Loucy (cell line): ENCODE data around the gene PNPLA7.
A peak's percentile ranks its signal among the peaks of the same experiment; 100 is the strongest.
"Not testable (repeated sequence)": the region's sequence is repeated elsewhere in the genome, so short reads cannot be mapped to it uniquely, and the experiment has no call there.

Experiments used
- H2AFZ ChIP-seq: fragments of 200-600 bp; sonication (generic); 2 replicates; pipeline ENCODE4 v1.6.0; 2016; ENCODE audit warnings: antibody characterized with exemption, mild to moderate bottlenecking, low read length, moderate library complexity
- H3F3A ChIP-seq: fragments of 200-600 bp; 2 replicates; pipeline ENCODE4 v1.6.0; 2016; ENCODE audit warnings: antibody characterized with exemption, low read depth, mild to moderate bottlenecking
- H3K27me3 ChIP-seq: fragments of 200-600 bp; sonication (generic); 2 replicates; pipeline ENCODE4 v1.6.1; 2014; ENCODE audit warnings: low read length, mild to moderate bottlenecking; ENCODE audit not compliant: insufficient read depth, poor library complexity, severe bottlenecking
- H3K36me3 ChIP-seq: fragments of 200-600 bp; sonication (generic); 2 replicates; pipeline ENCODE4 v1.6.1; 2016; ENCODE audit warnings: low read length; ENCODE audit not compliant: insufficient read depth
- H3K4me1 ChIP-seq: fragments of 200-600 bp; sonication (generic); 2 replicates; pipeline ENCODE4 v1.5.1; 2014; ENCODE audit warnings: low read length, mild to moderate bottlenecking; ENCODE audit not compliant: insufficient read depth, poor library complexity, severe bottlenecking
- H3K4me2 ChIP-seq: fragments of 200-600 bp; sonication (generic); 2 replicates; pipeline ENCODE4 v1.6.0; 2014; ENCODE audit warnings: antibody characterized with exemption, low read length, low read depth, mild to moderate bottlenecking; ENCODE audit not compliant: poor library complexity, severe bottlenecking
- H3K4me3 ChIP-seq: fragments of 200-600 bp; sonication (generic); 2 replicates; pipeline ENCODE4 v1.5.1; 2014; ENCODE audit warnings: low read length, mild to moderate bottlenecking, mixed read lengths; ENCODE audit not compliant: poor library complexity, severe bottlenecking
- H3K79me2 ChIP-seq: fragments of 200-600 bp; sonication (generic); 2 replicates; pipeline ENCODE4 v1.6.1; 2014; ENCODE audit warnings: low read length; ENCODE audit not compliant: insufficient read depth
- H3K9ac ChIP-seq: fragments of 200-600 bp; sonication (generic); 2 replicates; pipeline ENCODE4 v1.6.0; 2014; ENCODE audit warnings: mild to moderate bottlenecking, low read depth, low read length, moderate library complexity; ENCODE audit not compliant: poor library complexity, severe bottlenecking
- H3K9me2 ChIP-seq: fragments of 200-600 bp; sonication (generic); replicated peaks from 2 replicates; pipeline ENCODE4 v1.6.1; 2016; ENCODE audit warnings: low read depth, low read length, mixed read lengths
- H3K9me3 ChIP-seq: fragments of 200-600 bp; sonication (generic); 2 replicates; pipeline ENCODE4 v1.6.1; 2014; ENCODE audit warnings: mild to moderate bottlenecking, antibody characterized with exemption, low read length, low read depth; ENCODE audit not compliant: insufficient read depth
- H4K20me1 ChIP-seq: fragments of 200-600 bp; sonication (generic); 2 replicates; pipeline ENCODE4 v1.6.0; 2014; ENCODE audit warnings: antibody characterized with exemption, low read length, mild to moderate bottlenecking; ENCODE audit not compliant: insufficient read depth, poor library complexity, severe bottlenecking
- EZH2phosphoT487 ChIP-seq: fragments of 200-600 bp; IDR thresholded peaks from 2 replicates; pipeline ENCODE4 v1.6.1; 2018; ENCODE audit warnings: antibody characterized with exemption, mild to moderate bottlenecking, moderate library complexity, borderline replicate concordance
- TF ChIP-seq, protein P1 (sequence below): fragments of 200-600 bp; sonication (generic); conservative IDR thresholded peaks from 2 replicates; pipeline ENCODE4 v1.5.1; 2014; ENCODE audit warnings: mild to moderate bottlenecking, antibody characterized with exemption, low read length

PNPLA7 gene

DNA sequence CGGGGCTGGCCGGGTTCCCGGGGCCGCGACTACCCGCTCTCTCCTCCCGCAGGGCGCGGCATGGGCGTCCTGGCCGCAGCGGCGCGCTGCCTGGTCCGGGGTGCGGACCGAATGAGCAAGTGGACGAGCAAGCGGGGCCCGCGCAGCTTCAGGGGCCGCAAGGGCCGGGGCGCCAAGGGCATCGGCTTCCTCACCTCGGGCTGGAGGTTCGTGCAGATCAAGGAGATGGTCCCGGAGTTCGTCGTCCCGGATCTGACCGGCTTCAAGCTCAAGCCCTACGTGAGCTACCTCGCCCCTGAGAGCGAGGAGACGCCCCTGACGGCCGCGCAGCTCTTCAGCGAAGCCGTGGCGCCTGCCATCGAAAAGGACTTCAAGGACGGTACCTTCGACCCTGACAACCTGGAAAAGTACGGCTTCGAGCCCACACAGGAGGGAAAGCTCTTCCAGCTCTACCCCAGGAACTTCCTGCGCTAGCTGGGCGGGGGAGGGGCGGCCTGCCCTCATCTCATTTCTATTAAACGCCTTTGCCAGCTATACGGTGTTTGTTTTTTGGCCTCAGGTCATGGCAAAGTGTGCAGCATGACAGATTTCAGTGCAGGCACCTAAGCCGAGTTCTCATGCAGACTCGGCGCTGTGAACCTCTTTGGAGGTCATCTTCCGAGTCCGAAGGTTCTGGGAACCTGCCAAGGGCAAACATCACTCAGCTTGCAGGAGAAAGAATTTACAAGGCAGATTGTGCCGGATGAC lies 2.0 kb upstream of the PNPLA7 start:
- TF ChIP-seq, protein P1, sequence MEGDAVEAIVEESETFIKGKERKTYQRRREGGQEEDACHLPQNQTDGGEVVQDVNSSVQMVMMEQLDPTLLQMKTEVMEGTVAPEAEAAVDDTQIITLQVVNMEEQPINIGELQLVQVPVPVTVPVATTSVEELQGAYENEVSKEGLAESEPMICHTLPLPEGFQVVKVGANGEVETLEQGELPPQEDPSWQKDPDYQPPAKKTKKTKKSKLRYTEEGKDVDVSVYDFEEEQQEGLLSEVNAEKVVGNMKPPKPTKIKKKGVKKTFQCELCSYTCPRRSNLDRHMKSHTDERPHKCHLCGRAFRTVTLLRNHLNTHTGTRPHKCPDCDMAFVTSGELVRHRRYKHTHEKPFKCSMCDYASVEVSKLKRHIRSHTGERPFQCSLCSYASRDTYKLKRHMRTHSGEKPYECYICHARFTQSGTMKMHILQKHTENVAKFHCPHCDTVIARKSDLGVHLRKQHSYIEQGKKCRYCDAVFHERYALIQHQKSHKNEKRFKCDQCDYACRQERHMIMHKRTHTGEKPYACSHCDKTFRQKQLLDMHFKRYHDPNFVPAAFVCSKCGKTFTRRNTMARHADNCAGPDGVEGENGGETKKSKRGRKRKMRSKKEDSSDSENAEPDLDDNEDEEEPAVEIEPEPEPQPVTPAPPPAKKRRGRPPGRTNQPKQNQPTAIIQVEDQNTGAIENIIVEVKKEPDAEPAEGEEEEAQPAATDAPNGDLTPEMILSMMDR: no peak
- TF ChIP-seq EZH2phosphoT487: no peak
- H3K79me2 ChIP-seq: 0 out of 2 replicates have a peak, but pooled peaks cover 7% of the 10 kb centered on the region
- H4K20me1 ChIP-seq: no peaks in the 10 kb centered on the region
- H3K36me3 ChIP-seq: peaks cover 23% of the 10 kb centered on the region; the same call in 1 of the 2 replicates
- H3K4me3 ChIP-seq: peak overlapping the region; percentile 81
- peak overlapping the region; percentile 70; the same call in 1 of the 2 replicates for H2AFZ ChIP-seq
- H3K9ac ChIP-seq: peak overlapping the region; percentile 72
- peak overlapping the region; percentile 87 for H3K4me2 ChIP-seq
- no peaks in the 10 kb centered on the region for H3K9me3 ChIP-seq
- H3K4me1 ChIP-seq: peaks cover 2% of the 10 kb centered on the region
- 0 out of 2 replicates have a peak, but pooled peaks cover 3% of the 10 kb centered on the region for H3F3A ChIP-seq
- H3K9me2 ChIP-seq: no peaks in the 10 kb centered on the region
- no peaks in the 10 kb centered on the region for H3K27me3 ChIP-seq

DNA sequence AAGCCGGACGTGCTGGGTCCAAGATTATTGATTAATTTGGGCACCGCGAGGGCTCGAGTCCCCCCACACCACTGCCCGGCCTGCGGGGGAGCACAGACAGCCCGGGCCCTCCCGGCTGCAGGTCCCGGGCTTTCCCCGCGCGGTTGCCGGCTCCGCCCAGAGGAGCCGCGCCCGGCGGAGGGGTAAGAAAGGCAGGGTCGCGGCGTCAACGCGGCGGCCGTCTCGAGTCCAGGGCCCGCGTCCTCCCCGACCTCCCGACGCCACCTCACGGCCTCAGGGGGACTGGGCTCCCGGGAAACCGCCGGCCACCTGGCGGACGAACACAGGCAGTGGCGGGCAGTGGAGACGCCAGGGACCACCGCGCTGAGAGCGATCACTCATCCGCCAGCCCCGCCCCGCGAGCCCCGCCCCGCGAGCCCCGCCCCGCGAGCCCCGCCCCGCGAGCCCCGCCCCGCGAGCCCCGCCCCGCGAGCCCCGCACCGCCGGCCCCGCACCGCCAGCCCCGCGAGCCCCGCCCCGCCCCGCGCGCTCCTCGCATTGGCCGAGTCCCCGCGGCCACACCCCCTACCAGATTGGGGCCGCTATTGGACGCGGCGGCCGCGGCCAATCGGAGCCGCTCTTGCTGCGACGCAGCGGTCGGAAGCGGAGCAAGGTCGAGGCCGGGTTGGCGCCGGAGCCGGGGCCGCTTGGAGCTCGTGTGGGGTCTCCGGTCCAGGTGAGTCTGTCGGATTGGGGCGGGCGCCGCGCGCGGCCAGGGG lies 1.2 kb upstream of the PNPLA7 start, which contains the start of gene MRPL41:
MRPL41 (plus strand) TSS at position 616 of the 758 bp plus-strand sequence. CDS start 203 bp downstream, outside the sequence.
- TF ChIP-seq, protein P1: peak; percentile 28
- no peak for TF ChIP-seq EZH2phosphoT487
- Histone ChIP-seq H3F3A (0 out of 2 replicates have a peak, but pooled peaks cover 3% of the 10 kb centered on the region), H3K4me3 (peak within 1 kb of the TSS; percentile 81), H3K79me2 (0 out of 2 replicates have a peak, but pooled peaks cover 7% of the 10 kb centered on the region), H3K4me1 (peaks cover 2% of the 10 kb centered on the region), H3K9ac (peak within 1 kb of the TSS; percentile 72), H3K4me2 (peak within 1 kb of the TSS; percentile 87), H3K27me3 (no peaks in the 10 kb centered on the region), H2AFZ (peak within 1 kb of the TSS; percentile 70), H3K9me2 (no peaks in the 10 kb centered on the region), H3K36me3 (peaks cover 18% of the 10 kb centered on the region; the same call in 1 of the 2 replicates), H4K20me1 (no peaks in the 10 kb centered on the region), H3K9me3 (no peaks in the 10 kb centered on the region)

DNA sequence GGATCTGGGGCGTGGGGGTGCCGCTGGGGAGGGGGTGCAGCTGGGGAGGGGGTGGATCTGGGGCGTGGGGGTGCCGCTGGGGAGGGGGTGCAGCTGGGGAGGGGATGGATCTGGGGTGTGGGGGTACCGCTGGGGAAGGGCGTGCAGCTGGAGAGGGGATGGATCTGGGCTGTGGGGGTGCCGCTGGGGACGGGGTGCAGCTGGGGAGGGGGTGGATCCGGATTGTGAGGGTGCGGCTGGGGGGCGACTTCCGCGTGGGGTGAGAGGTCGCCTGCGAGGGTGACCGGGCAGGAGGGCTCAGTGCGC lies 709 bp upstream of the PNPLA7 start:
- Histone ChIP-seq H3K36me3 (peaks cover 13% of the 10 kb centered on the region; the same call in 1 of the 2 replicates), H3K4me2 (peak overlapping the region; percentile 65), H2AFZ (peak overlapping the region; percentile 70), H3K9ac (peak overlapping the region; percentile 64), H3K4me3 (peak overlapping the region; percentile 67)
- not testable (repeated sequence) for H3K79me2 ChIP-seq, H3F3A ChIP-seq, H3K4me1 ChIP-seq, H3K27me3 ChIP-seq, H3K9me2 ChIP-seq, H3K9me3 ChIP-seq, H4K20me1 ChIP-seq
